ENCODE data around the gene PDCL3. TPM values are rescaled to one million over a fixed set of nuclear protein-coding genes. Genes with fewer than 3 reads are reported as not detected.

PDCL3 gene
- total RNA-seq, result 13.8 and 15.0 TPM in 2 replicates

DNA sequence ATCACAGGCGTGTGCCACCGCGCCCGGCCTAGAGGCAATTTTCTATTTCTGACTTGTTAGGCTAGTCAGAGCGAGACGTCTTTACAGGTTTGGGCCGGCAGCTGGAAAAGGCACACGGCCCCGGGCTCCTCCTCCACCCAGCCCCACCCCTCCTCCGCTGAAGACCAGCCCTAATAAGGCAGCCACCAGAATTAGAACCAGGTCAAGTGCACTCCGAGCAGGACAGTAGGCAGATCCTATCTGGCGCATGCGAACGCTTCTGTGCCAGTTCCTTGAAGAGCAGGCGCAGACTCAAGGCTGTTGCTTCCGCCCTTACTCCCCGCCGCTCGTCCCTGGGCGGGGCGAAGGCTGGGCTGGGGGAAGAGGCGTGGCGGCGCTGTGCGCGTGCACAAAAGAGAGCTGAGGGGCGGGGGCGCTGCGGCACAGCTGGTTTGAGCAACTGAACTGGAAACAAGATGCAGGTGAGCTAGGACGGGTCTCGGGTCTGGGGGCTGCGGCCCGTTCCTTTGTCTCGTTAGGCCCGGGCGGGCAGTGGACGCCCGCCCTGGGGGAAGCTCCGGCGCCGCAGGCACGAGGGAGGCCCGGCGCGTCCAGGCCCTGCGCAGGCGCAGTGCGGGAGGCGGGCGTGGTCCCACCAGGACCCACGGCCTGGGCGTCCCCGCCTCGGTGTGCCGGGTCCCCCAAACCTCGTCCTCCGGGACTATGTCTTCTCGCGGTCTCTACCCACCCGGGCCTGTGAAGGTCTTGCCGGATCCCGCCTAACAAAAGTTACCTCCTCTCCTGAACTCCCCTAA lies at the start of gene PDCL3:
TSS of gene PDCL3 (plus strand) at position 381 of the 794 bp plus-strand sequence. CDS start at position 456, 75 bp downstream.
- peak; percentile 79 to 98 for DNase-seq (ENCODE audit: low read depth in 2 of 2)

GRCh38 chr2:100513650-100514049 lies 49.1 kb upstream of the PDCL3 start:
- DNase-seq (ENCODE audit: low read depth in 2 of 2), result no peak

DNA sequence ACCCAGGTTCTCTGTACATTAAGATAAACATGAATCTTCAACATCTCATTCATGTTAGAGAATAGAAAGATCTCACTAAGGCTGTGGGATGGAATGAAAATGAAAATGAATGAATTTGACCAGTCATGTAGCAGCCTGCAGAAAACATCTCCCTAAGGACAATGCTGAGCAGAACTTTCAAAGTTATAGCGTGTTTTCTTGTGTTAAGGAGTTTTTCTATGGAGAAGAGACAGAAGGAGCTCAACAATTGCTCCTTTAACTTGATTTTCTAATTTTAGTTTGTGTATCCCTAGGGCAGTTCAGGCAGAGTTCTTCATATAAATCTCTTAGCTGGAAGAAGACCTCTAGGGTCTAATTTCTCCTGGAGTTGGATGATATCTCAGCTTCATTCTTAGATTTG lies 45.2 kb upstream of the PDCL3 start:
- no peak for DNase-seq (ENCODE audit: low read depth in 2 of 2)

DNA sequence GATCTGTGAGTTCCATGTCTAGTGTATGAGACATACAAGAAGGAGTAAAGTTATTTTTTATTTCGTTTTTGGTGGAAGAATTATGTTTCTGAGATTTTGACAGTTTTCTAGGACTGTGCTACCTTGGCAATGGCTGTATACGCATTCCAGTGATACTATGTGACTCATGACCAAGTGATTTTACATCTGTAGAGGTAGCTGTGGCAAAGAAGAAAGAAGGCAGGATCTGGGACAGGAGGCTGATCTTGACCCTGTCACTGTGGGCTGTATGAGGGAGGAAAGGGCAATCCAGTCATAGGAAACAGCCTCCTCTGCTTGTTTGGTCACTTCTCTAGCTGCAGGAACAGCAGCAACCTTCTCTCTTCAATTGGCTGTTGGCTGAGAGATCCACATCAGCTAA lies 44.0 kb upstream of the PDCL3 start:
- no peak for DNase-seq (ENCODE audit: low read depth in 2 of 2)

- no peak for DNase-seq (ENCODE audit: low read depth in 2 of 2)
Measured at GRCh38 chr2:100520224-100520623, 42.6 kb upstream of the PDCL3 start.

DNA sequence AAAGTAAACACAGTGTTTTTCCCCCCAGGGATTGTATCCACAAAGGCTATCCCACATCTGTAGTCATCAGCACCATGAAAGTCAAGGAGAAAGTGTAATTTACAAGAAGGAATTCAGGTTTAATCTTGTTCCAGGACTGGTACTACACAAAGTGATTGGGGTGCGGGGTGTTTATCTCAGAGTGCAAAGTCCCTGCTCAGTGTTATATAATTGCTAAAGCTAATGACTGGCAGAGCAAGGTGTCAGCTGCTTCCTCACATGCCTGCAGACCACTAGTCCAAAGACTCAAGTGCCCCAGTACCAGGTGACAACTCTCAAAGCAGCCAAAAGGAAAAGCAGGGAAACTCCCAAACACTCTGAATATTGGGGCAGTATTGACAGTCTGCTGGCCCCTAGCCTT lies 40.4 kb upstream of the PDCL3 start:
- no peak for DNase-seq (ENCODE audit: low read depth in 2 of 2)

DNA sequence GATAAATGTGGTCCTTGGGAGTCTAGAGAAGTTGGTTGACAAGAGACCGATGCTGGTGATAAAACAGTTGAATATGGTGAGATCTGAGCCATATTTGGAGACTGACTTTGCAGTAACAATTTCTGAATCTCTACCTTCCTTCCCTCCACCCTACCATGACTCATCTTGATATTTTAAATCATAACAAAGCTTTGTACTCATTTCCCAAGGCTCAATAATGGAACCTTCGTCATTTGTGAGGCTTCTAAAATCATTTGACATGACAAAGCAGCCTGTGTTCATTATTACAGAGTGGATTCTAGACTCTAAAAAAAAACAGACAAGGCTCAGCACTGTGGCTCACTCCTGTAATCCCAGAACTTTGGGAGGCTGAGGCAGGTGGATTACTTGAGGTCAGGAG lies 38.5 kb upstream of the PDCL3 start:
- DNase-seq (ENCODE audit: low read depth in 2 of 2), result no peak

DNA sequence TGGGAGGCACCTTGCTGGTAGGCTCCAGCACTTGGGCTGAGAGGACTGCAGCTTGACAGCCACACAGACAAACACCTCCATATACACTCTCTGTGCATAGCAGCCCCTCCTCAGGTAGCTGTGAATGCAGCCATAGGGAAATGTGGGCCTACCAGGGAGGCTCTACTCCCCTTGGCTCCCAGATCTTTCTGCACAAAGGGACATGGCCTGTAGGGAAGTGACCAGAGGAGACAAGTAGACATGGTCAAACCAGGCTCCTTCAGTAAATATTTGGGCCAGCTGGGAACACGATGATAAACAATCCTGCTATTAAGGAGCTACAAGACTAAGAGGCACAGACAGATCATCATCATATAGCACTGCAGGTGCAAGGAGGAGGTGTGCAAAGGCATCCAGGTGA lies 35.9 kb upstream of the PDCL3 start:
- no peak for DNase-seq (ENCODE audit: low read depth in 2 of 2)

DNA sequence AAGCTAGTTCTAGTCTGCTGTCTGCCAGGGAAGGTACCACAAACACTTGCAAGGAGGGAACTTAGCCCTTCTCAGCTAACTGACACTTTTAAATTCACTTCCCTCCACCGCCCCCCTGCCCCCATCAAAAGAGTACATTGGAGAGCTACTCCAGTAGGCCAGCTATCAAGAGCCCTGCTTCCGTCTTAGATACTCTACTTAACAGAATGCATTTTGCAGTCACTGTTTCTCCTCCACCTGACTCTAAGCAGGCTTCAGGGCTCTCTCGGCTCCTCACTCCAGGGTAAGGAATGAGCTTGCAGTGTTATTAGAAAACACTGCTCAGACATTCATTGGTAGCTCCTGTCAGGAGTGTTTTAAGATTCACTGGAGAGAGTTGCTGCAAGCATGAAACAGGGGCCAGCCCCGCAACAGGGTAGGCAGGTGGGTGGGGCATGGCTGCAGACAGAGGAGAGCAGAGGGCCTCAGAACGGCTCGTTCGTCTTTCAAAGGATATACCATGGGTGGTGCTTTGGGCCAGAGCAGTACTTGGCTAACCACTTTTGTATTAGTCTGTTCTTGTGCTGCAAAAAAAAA lies 35.3 kb upstream of the PDCL3 start:
- DNase-seq (ENCODE audit: low read depth in 2 of 2), result no peak

- DNase-seq (ENCODE audit: low read depth in 2 of 2), result no peak
Measured at GRCh38 chr2:100529176-100529575, 33.6 kb upstream of the PDCL3 start.

DNA sequence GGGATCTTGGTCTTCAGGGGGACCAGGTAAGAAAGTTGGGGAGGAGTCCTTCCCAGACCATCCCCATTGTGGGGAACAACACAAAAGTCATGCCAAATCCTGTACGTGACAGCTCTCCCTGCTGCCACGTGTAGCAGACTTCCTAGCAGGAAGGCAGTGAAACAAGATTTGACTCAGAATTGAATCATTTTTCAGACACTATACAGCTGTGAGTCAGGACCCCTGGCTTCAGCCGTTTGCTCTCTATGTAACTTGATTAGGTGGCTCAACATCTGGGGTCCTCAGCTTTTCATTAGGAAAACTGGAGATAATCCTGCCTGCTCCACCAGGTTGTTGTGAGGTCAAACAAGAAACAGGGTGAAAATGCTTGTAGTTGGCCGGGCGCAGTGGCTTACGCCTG lies 32.9 kb upstream of the PDCL3 start:
- no peak for DNase-seq (ENCODE audit: low read depth in 2 of 2)

DNA sequence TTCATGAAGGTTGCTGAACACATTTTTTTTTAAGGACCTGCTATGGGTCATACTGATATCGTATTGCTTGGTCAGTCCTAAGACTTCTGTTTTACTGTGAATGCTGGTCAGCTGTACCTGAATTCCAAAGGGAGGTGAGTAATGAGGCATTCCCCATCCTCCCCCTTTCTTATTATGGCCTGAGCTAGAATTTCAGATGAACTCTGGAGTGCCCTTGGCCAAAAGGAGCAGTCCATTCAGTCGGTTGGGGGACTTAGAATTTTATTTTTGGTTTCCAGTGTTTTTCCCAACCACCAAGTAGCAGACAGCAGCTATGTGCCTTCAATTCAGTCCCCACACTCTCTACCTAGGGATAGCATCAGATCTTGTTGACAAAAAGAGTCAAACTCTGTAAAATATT lies 26.9 kb upstream of the PDCL3 start:
- DNase-seq (ENCODE audit: low read depth in 2 of 2), result no peak

DNA sequence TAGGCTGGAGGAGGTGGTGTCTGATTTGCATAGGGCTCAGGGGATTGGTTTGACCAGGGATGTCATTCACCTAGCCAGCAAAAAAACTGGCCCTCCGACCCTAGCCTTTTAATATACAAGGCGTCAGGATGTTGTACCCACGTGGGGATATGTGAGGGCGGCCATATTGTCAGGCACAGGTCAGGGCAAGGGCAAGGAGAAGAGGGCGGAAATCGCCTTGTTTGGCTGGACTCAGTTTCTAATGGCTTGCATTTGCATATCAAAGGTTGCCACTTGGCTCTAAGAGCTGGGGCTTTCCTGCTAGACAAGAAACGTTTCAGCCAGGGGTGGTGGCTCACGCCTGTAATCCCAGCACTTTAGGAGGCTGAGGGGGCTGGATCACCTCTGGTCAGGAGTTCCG lies 24.9 kb upstream of the PDCL3 start:
- DNase-seq (ENCODE audit: low read depth in 2 of 2), result no peak

- DNase-seq (ENCODE audit: low read depth in 2 of 2), result no peak
Measured at GRCh38 chr2:100539221-100539620, 23.6 kb upstream of the PDCL3 start.

GRCh38 chr2:100541404-100541803 lies 21.4 kb upstream of the PDCL3 start:
- DNase-seq (ENCODE audit: low read depth in 2 of 2), result no peak

GRCh38 chr2:100542418-100542817 lies 20.4 kb upstream of the PDCL3 start:
- DNase-seq (ENCODE audit: low read depth in 2 of 2), result no peak

GRCh38 chr2:100544911-100545596 lies 17.7 kb upstream of the PDCL3 start:
- no peak for DNase-seq (ENCODE audit: low read depth in 2 of 2)

- no peak for DNase-seq (ENCODE audit: low read depth in 2 of 2)
Measured at GRCh38 chr2:100546469-100546868, 16.3 kb upstream of the PDCL3 start.

- no peak for DNase-seq (ENCODE audit: low read depth in 2 of 2)
Measured at GRCh38 chr2:100548771-100549170, 14.0 kb upstream of the PDCL3 start.

- DNase-seq (ENCODE audit: low read depth in 2 of 2), result no peak
Measured at GRCh38 chr2:100551303-100551702, 11.5 kb upstream of the PDCL3 start.

DNA sequence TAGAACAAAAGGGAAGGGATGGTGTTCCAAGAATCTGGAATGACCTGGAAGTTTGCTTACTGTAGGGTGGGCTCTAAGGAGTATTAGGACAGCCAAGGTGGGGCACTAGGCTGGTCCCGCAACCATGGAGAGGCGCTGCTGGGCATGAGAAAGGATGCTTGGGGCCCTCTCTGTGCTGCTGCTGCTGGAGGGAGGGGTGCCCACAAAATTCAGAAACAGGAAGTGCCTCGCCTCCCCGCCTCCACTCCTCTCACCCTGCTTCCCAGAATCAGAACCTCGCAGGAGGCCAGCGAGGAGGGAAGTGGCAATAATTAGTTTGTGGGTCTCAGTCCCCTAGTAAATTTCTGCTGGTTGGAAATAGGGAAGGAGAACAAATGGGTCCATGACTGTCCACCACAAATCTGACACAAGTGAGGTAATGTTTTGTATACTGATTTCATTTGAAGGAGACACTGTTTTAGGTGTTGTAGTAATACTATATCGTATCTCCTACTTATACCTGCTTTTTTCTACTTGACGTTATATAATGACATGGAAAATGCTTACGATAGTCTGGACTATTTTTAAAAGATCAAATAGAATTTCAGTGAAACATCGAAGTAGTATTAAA lies 7.9 kb upstream of the PDCL3 start:
- DNase-seq (ENCODE audit: low read depth in 2 of 2), result no peak

GRCh38 chr2:100556746-100557145 lies 6.0 kb upstream of the PDCL3 start:
- no peak for DNase-seq (ENCODE audit: low read depth in 2 of 2)

All from dermis microvascular lymphatic vessel endothelial cell (primary cell).